ENCODE data around the gene POLR3A. TPM values are rescaled to one million over a fixed set of nuclear protein-coding genes. Genes with fewer than 3 reads are reported as not detected.
A peak's percentile ranks its signal among the peaks of the same experiment; 100 is the strongest.
"Not testable (repeated sequence)": the region's sequence is repeated elsewhere in the genome, so short reads cannot be mapped to it uniquely, and the experiment has no call there.

The POLR3A gene
- 12.9 TPM for polyA plus RNA-seq (2013, experiment 1 of 2; ENCODE audit: insufficient read length)
- polyA plus RNA-seq (2013, experiment 2 of 2; ENCODE audit: insufficient read length), result 13.1 TPM

GRCh38 chr10:78029269-78030226 is at the start of gene POLR3A:
Gene POLR3A (minus strand): TSS chr10:78029515. CDS start chr10:78029407, 108 bp downstream.
- peak; percentile 100 for DNase-seq

- no peak for DNase-seq
Observed at GRCh38 chr10:78078539-78079330, 49.4 kb upstream of the POLR3A start.

GRCh38 chr10:78075806-78076205 is 46.5 kb upstream of the POLR3A start:
- not testable (repeated sequence) for DNase-seq

- DNase-seq, result no peak
Observed at GRCh38 chr10:78072504-78072903, 43.2 kb upstream of the POLR3A start.

- DNase-seq, result no peak
Observed at GRCh38 chr10:78071857-78072179, 42.5 kb upstream of the POLR3A start.

GRCh38 chr10:78071140-78071856 is 42.0 kb upstream of the POLR3A start:
- DNase-seq, result no peak

GRCh38 chr10:78070726-78071125 is 41.4 kb upstream of the POLR3A start:
- DNase-seq, result no peak

- DNase-seq, result not testable (repeated sequence)
Observed at GRCh38 chr10:78070064-78070463, 40.7 kb upstream of the POLR3A start.

GRCh38 chr10:78069151-78069550 is 39.8 kb upstream of the POLR3A start:
- DNase-seq, result no peak

- DNase-seq, result no peak
Observed at GRCh38 chr10:78066728-78067430, 37.6 kb upstream of the POLR3A start.

- DNase-seq, result no peak
Observed at GRCh38 chr10:78066012-78066411, 36.7 kb upstream of the POLR3A start.

GRCh38 chr10:78065611-78066010 is 36.3 kb upstream of the POLR3A start:
- DNase-seq, result no peak

- not testable (repeated sequence) for DNase-seq
Observed at GRCh38 chr10:78064919-78065318, 35.6 kb upstream of the POLR3A start.

GRCh38 chr10:78063236-78063635 is 33.9 kb upstream of the POLR3A start:
- DNase-seq, result no peak

- no peak for DNase-seq
Observed at GRCh38 chr10:78062296-78062695, 33.0 kb upstream of the POLR3A start.

GRCh38 chr10:78059906-78060702 is 30.8 kb upstream of the POLR3A start:
- no peak for DNase-seq

GRCh38 chr10:78058562-78058961 is 29.2 kb upstream of the POLR3A start:
- DNase-seq, result no peak

GRCh38 chr10:78053211-78053868 is 24.0 kb upstream of the POLR3A start:
- DNase-seq, result peak; percentile 81

- no peak for DNase-seq
Observed at GRCh38 chr10:78049851-78050250, 20.5 kb upstream of the POLR3A start.

GRCh38 chr10:78047314-78047891 is 18.1 kb upstream of the POLR3A start:
- peak; percentile 83 for DNase-seq

All from fibroblast of skin of abdomen (primary cell).